Vagina (tissue), 2 donors: ENCODE results near the gene CARD6. TPM values are rescaled to one million over a fixed set of nuclear protein-coding genes. Genes with fewer than 3 reads are reported as not detected.

Experiments used
- DNase-seq, 2 donors: peaks; one replicate each; pipeline ENCODE4 v3.0.0-alpha.2; 2017; ENCODE audit errors: extremely low spot score in 2 of 2
- H3K27ac ChIP-seq: fragments of 200-600 bp; sonication (generic); one replicate; pipeline ENCODE4 v1.5.1; 2019
- H3K27me3 ChIP-seq: fragments of 200-600 bp; sonication (generic); one replicate; pipeline ENCODE4 v1.5.1; 2019
- H3K36me3 ChIP-seq, 2 donors: fragments of 200-600 bp; sonication (generic); one replicate each; pipeline ENCODE4 v1.5.1; 2017 to 2019
- H3K4me1 ChIP-seq: fragments of 200-600 bp; sonication (generic); one replicate; pipeline ENCODE4 v1.5.1; 2019
- H3K4me3 ChIP-seq, 2 donors: fragments of 200-600 bp; sonication (generic); 1 replicate in 1 of 2; 2 replicates in 1 of 2; pipeline ENCODE4 v1.5.1; 2016 to 2019
- H3K9me3 ChIP-seq: fragments of 200-600 bp; sonication (generic); one replicate; pipeline ENCODE4 v1.5.1; 2019
- POLR2A ChIP-seq, 2 donors: fragments of 450-650 bp; IDR thresholded peaks; one replicate each; pipeline ENCODE4 v1.6.1; 2017; ENCODE audit warnings: antibody characterized with exemption in 2 of 2, mild to moderate bottlenecking in 2 of 2, moderate library complexity in 2 of 2
- POLR2AphosphoS5 ChIP-seq, 2 donors: sonication (generic); formaldehyde crosslinking; IDR thresholded peaks; one replicate each; pipeline ENCODE4 v1.9.0; 2017; ENCODE audit warnings: antibody characterized with exemption in 2 of 2, mild to moderate bottlenecking in 2 of 2, low read depth in 1 of 2; ENCODE audit not compliant: insufficient read depth in 1 of 2
- intact Hi-C: fragments of 100-400 bp; cut with DNase I; formaldehyde crosslinking; loops from one replicate; pipeline ENCODE4 v1.15.1; 2023
- total RNA-seq: library from RNA; depleted of rRNA; stranded (reverse); fragments of >200 nt; gene quantifications from one replicate; pipeline ENCODE4 v1.2.3, GENCODE V29; 2016
- TF ChIP-seq, protein P1 (sequence below), 3 experiments: fragments of 450-650 bp in 2 of 3; fragments of 200-600 bp in 1 of 3; sonication (generic) in 1 of 3; IDR thresholded peaks; one replicate each; pipeline ENCODE4 v1.5.1; 2017 to 2019; ENCODE audit warnings: antibody characterized with exemption in 3 of 3, mild to moderate bottlenecking in 2 of 3, moderate library complexity in 2 of 3

Gene CARD6
- total RNA-seq, 1 donor from 2014 or later: 12.3 TPM

DNA sequence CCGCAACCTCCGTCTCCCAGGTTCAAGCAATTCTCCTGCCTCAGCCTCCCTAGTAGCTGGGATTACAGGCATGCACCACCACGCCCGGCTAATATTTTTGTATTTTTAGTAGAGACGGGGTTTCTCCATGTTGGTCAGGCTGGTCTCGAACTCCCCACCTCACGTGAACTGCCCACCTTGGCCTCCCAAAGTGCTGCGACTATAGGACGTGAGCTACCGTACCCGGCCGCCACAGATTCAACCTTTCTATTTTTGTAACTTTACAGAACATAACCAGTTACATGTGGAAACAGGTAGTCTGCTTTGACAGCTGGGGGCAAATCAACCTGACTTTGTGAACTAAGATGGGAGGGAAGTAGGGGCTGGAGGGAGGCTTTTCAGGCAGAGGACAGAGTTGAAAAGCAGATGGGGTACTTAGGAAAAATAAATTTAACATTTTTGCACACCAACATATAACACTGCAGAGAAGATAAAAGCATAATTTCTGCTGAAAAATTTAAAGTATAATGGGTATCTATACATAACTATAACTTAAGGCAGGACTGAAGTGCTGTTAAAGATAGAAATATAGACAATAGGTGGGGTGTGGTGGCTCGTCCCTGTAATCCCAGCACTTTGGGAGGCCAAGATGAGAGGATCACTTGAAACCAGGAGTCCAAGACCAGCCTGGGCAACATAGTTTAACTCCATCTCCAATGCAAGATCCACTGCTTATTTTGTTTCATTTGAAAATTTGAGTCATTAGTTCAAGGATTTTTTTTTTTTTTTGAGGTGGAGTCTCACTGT lies 11.2 kb upstream of the CARD6 start:
- Histone ChIP-seq H3K9me3 (no peaks in the 10 kb centered on the region), H3K4me1 (peaks cover 17% of the 10 kb centered on the region), H3K36me3 (peaks cover 0 to 66% of the 10 kb centered on the region in 2 donors), H3K27me3 (no peaks in the 10 kb centered on the region), H3K4me3 (no peak overlapping the region), H3K27ac (no peak overlapping the region)
- DNase-seq: no peak
- TF ChIP-seq POLR2A (IDR thresholded peaks at IDR 0.05): no peak
- intact Hi-C loops: loop anchor here (10.0 kb wide), 1 partner anchor 75 kb away; the partner anchor contains the start of gene TTC33

DNA sequence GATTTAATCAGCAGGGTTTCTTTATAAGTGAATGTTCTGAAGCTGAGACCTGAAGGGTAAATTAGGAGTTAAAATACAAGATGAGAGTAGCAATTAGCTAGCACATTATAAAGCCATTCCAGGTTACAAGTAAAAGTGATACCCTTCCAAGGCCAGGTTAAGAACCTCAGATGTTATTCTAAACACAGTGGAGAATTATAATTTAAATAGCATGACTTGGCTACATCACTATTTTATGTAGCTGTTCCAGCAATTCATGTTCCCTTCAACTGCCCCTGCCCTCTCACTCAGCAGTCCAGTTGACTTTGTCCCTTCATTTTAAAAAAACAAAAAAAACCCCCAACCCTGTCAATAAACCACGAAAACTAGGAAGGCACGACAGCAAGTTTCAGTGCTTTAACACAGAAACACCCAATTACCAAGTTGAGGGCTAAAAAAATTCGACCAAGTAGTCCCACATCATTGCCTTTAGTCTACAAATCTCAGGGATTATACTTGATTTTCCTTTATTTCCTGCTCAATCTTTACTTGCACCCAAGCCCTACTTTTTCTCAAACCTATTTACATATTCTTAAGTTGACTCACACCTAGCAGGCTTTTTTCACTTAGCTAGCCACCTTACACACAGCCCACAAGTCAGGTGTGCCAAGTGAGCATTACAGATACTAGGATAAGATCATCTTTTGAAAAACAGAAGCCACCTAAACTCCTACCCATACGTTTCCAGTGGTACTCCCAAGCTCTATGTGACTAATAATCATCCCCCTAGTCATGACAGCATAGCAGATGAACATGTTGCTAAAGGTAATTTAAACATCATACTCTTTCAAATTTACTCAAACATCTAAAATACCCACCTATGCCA lies 9.6 kb upstream of the CARD6 start:
- H3K27ac ChIP-seq: no peak overlapping the region

DNA sequence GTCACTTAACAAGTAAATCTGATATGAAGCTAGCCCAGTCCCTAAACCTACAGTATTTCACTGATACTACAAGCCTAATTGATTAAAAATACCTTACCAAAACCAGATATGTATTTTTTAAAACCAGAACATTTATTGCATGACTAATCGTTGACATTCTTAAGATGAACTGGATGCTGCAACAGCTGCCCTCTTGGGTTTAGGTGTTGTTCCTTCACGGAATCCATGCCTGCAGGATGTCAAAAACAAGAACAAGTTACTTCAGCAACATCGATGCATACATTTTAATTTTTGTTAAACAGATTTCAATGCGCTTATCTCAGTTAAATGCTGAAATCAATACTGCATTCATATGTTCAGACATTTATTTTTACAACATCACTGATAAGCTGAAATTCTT lies 8.8 kb upstream of the CARD6 start:
- Histone ChIP-seq H3K4me3 (no peak overlapping the region), H3K27me3 (no peaks in the 10 kb centered on the region), H3K36me3 (peaks cover 0 to 56% of the 10 kb centered on the region in 2 donors), H3K4me1 (peaks cover 21% of the 10 kb centered on the region), H3K9me3 (no peaks in the 10 kb centered on the region), H3K27ac (no peak overlapping the region)
- TF ChIP-seq, protein P1, sequence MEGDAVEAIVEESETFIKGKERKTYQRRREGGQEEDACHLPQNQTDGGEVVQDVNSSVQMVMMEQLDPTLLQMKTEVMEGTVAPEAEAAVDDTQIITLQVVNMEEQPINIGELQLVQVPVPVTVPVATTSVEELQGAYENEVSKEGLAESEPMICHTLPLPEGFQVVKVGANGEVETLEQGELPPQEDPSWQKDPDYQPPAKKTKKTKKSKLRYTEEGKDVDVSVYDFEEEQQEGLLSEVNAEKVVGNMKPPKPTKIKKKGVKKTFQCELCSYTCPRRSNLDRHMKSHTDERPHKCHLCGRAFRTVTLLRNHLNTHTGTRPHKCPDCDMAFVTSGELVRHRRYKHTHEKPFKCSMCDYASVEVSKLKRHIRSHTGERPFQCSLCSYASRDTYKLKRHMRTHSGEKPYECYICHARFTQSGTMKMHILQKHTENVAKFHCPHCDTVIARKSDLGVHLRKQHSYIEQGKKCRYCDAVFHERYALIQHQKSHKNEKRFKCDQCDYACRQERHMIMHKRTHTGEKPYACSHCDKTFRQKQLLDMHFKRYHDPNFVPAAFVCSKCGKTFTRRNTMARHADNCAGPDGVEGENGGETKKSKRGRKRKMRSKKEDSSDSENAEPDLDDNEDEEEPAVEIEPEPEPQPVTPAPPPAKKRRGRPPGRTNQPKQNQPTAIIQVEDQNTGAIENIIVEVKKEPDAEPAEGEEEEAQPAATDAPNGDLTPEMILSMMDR (IDR thresholded peaks at IDR 0.05): no peak
- TF ChIP-seq POLR2AphosphoS5 (IDR thresholded peaks at IDR 0.05; ENCODE audit: insufficient read depth in 1 of 2, low read depth in 1 of 2) (no peak), POLR2A (IDR thresholded peaks at IDR 0.05) (no peak)
- DNase-seq: no peak
- intact Hi-C loops: loop anchor here (10.0 kb wide), 1 partner anchor 78 kb away; the partner anchor contains the start of gene TTC33

More for the DNA sequence above, 9.6 kb upstream of the CARD6 start:
- TF ChIP-seq POLR2A (IDR thresholded peaks at IDR 0.05) (no peak), POLR2AphosphoS5 (IDR thresholded peaks at IDR 0.05; ENCODE audit: insufficient read depth in 1 of 2, low read depth in 1 of 2) (no peak)
- TF ChIP-seq, protein P1 (IDR thresholded peaks at IDR 0.05): no peak
- DNase-seq: no peak
- H3K9me3 ChIP-seq: no peaks in the 10 kb centered on the region
- peaks cover 21% of the 10 kb centered on the region for H3K4me1 ChIP-seq
- H3K27me3 ChIP-seq: no peaks in the 10 kb centered on the region
- intact Hi-C loops: loop anchor here (10.0 kb wide), 1 partner anchor 77 kb away; the partner anchor contains the start of gene TTC33
- H3K36me3 ChIP-seq: peaks cover 0 to 63% of the 10 kb centered on the region in 2 donors
- H3K4me3 ChIP-seq: no peak overlapping the region

DNA sequence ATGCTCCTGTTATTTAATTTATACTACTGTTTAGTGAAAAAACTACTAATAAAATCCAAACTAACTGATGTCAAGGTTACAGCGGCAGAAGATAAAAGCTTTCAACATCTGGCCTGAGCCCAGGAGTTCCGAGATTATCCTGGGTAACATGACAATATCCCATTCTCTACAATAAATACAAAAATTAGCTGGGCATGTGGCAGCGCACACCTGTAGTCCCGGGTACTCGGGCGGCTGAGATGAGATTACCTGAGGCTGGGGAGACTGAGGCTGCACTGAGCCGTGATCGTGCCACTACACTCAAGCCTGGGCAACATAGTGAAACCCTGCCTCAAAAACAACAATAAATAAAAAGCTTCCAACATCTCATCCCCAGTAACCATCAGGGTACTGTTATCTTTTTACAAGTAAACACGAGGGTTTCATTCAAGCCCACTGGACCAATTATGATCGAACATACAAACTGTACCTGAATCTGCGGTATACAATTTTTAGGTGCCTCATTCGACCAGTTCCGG lies 7.4 kb upstream of the CARD6 start:
- Histone ChIP-seq H3K4me1 (peaks cover 21% of the 10 kb centered on the region), H3K27me3 (no peaks in the 10 kb centered on the region), H3K4me3 (peak overlapping the region; percentile 54 to 60), H3K27ac (peak overlapping the region; percentile 90), H3K36me3 (peaks cover 0 to 47% of the 10 kb centered on the region in 2 donors), H3K9me3 (no peaks in the 10 kb centered on the region)
- intact Hi-C loops: loop anchor here (10.0 kb wide), 1 partner anchor 79 kb away; the partner anchor contains the start of gene TTC33
- DNase-seq: no peak
- TF ChIP-seq POLR2AphosphoS5 (IDR thresholded peaks at IDR 0.05; ENCODE audit: insufficient read depth in 1 of 2, low read depth in 1 of 2): no peak

DNA sequence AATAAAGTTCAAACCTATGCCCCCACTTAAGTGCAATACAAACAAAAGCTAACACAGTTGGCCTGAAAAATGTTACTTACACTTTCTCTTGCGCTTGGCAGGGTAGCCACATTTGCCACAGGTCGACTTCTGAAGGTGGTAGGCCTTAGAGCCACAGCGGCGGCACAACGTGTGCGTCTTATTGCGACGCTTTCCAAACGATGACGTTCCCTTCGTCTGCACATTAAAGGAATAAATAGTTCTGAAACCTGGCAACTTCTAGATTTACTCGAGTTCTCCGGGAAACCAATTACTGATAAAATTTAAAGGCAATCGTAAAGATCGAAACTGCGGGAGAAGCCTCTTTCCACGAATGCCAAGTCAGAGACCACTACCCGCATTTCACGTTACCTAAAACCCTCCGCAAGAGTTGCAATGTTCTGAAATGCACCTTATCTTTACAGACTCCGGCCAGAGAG lies 6.7 kb upstream of the CARD6 start:
- intact Hi-C loops: loop anchor here (10.0 kb wide), 1 partner anchor 80 kb away; the partner anchor contains the start of gene TTC33
- Histone ChIP-seq H3K9me3 (no peaks in the 10 kb centered on the region), H3K36me3 (peaks cover 0 to 40% of the 10 kb centered on the region in 2 donors), H3K4me1 (peaks cover 21% of the 10 kb centered on the region), H3K4me3 (peak overlapping the region; percentile 54 to 60), H3K27me3 (no peaks in the 10 kb centered on the region), H3K27ac (peak overlapping the region; percentile 90)
- no peak for DNase-seq
- TF ChIP-seq POLR2AphosphoS5 (IDR thresholded peaks at IDR 0.05; ENCODE audit: insufficient read depth in 1 of 2, low read depth in 1 of 2) (no peak), POLR2A (IDR thresholded peaks at IDR 0.05) (no peak)
- TF ChIP-seq, protein P1 (IDR thresholded peaks at IDR 0.05): no peak
